Fibroblast of lung (primary cell): Measurements from ENCODE around the gene LGI2. TPM values are rescaled to one million over a fixed set of nuclear protein-coding genes. Genes with fewer than 3 reads are reported as not detected.
A peak's percentile ranks its signal among the peaks of the same experiment; 100 is the strongest.

Experiments used
- DNase-seq, 2 donors: peaks; one replicate each; pipeline versions ENCODE4 v3.0.0 to v3.0.0-alpha.2; 2010; ENCODE audit warnings: low read depth in 2 of 2
- H2AFZ ChIP-seq: 2 replicates; pipeline ENCODE4 v1.5.1; 2012; ENCODE audit warnings: low read length, control low read depth, inconsistent platforms
- H3K27ac ChIP-seq: 2 replicates; pipeline ENCODE4 v1.5.1; 2011; ENCODE audit warnings: low read length, control low read depth; ENCODE audit not compliant: insufficient read depth
- H3K27me3 ChIP-seq: 2 replicates; pipeline ENCODE4 v1.5.1; 2011; ENCODE audit warnings: mild to moderate bottlenecking, low read length; ENCODE audit not compliant: control insufficient read depth, insufficient read depth
- H3K36me3 ChIP-seq: 2 replicates; pipeline ENCODE4 v1.5.1; 2011; ENCODE audit warnings: low read length; ENCODE audit not compliant: control insufficient read depth, insufficient read depth
- H3K4me1 ChIP-seq: 2 replicates; pipeline ENCODE4 v1.5.1; 2011; ENCODE audit warnings: low read length; ENCODE audit not compliant: control insufficient read depth, insufficient read depth; ENCODE audit errors: extremely low read depth
- H3K4me2 ChIP-seq: 2 replicates; pipeline ENCODE4 v1.5.1; 2011; ENCODE audit warnings: low read length, control low read depth; ENCODE audit not compliant: insufficient read depth; ENCODE audit errors: extremely low read depth
- H3K4me3 ChIP-seq, 4 experiments: fragments of 200-600 bp in 1 of 4; sonication (generic) in 1 of 4; replicated peaks in 1 of 4; 2 replicates each; pipeline ENCODE4 v1.5.1; 2011 to 2016; ENCODE audit warnings: low read length in 4 of 4, low read depth in 3 of 4, mild to moderate bottlenecking in 3 of 4, control low read depth in 2 of 4, inconsistent platforms in 1 of 4, mixed read lengths in 1 of 4; ENCODE audit not compliant: insufficient read depth in 1 of 4; ENCODE audit errors: control extremely low read depth in 1 of 4
- H3K79me2 ChIP-seq: 2 replicates; pipeline ENCODE4 v1.5.1; 2012; ENCODE audit warnings: mild to moderate bottlenecking, low read length, inconsistent platforms; ENCODE audit not compliant: control insufficient read depth, insufficient read depth
- H3K9ac ChIP-seq: 2 replicates; pipeline ENCODE4 v1.5.1; 2011; ENCODE audit warnings: mild to moderate bottlenecking, low read length, control low read depth; ENCODE audit not compliant: insufficient read depth
- H3K9me3 ChIP-seq: 2 replicates; pipeline ENCODE4 v1.5.1; 2012; ENCODE audit warnings: low read depth, low read length; ENCODE audit not compliant: control insufficient read depth, insufficient read depth
- H4K20me1 ChIP-seq: 2 replicates; pipeline ENCODE4 v1.5.1; 2011; ENCODE audit warnings: low read length; ENCODE audit not compliant: control insufficient read depth, insufficient read depth; ENCODE audit errors: extremely low read depth
- EZH2 ChIP-seq: IDR thresholded peaks from 2 replicates; pipeline ENCODE4 v1.5.1; 2012; ENCODE audit warnings: low read length, control low read depth, mild to moderate bottlenecking; ENCODE audit errors: missing control alignments
- polyA plus RNA-seq, 2 donors: library from polyadenylated mRNA; depleted of rRNA in 1 of 2; stranded (reverse) in 1 of 2; unstranded in 1 of 2; fragments of >200 nt; gene quantifications; 2 replicates each; pipeline ENCODE4 v1.2.1, GENCODE V29; 2011 to 2012; ENCODE audit warnings: missing spikeins in 1 of 2
- total RNA-seq: library from RNA; depleted of rRNA; stranded (reverse); fragments of >200 nt; gene quantifications from 2 replicates; pipeline ENCODE4 v1.2.1, GENCODE V29; 2014
- TF ChIP-seq, protein P1 (sequence below), 2 donors: IDR thresholded peaks in 1 of 2; conservative IDR thresholded peaks in 1 of 2; 1 replicate in 1 of 2; 2 replicates in 1 of 2; pipeline ENCODE4 v1.5.1; 2011 to 2012; ENCODE audit warnings: low read length in 2 of 2, control low read depth in 1 of 2, inconsistent platforms in 1 of 2, low read depth in 1 of 2, mild to moderate bottlenecking in 1 of 2

The LGI2 gene
- total and polyA plus RNA-seq, 2 donors (not counting 1 experiment from before 2014, with no cell fraction given) = under 0.01 TPM; not detected in 1

GRCh38 chr4:24992968-24993367 is 37.8 kb downstream of the LGI2 start:
- DNase-seq = no peak
- H4K20me1 ChIP-seq = no peaks in the 10 kb centered on the region
- H3K4me2 ChIP-seq = no peak overlapping the region
- H3K27ac ChIP-seq = no peak overlapping the region
- no peaks in the 10 kb centered on the region for H3K9me3 ChIP-seq
- H3K4me3 ChIP-seq = no peak overlapping the region
- H3K79me2 ChIP-seq = no peaks in the 10 kb centered on the region
- no peaks in the 10 kb centered on the region for H3K36me3 ChIP-seq
- no peak overlapping the region for H3K9ac ChIP-seq
- H3K4me1 ChIP-seq = no peaks in the 10 kb centered on the region
- peaks cover 2% of the 10 kb centered on the region for H3K27me3 ChIP-seq
- no peak overlapping the region for H2AFZ ChIP-seq
- TF ChIP-seq, protein P1, sequence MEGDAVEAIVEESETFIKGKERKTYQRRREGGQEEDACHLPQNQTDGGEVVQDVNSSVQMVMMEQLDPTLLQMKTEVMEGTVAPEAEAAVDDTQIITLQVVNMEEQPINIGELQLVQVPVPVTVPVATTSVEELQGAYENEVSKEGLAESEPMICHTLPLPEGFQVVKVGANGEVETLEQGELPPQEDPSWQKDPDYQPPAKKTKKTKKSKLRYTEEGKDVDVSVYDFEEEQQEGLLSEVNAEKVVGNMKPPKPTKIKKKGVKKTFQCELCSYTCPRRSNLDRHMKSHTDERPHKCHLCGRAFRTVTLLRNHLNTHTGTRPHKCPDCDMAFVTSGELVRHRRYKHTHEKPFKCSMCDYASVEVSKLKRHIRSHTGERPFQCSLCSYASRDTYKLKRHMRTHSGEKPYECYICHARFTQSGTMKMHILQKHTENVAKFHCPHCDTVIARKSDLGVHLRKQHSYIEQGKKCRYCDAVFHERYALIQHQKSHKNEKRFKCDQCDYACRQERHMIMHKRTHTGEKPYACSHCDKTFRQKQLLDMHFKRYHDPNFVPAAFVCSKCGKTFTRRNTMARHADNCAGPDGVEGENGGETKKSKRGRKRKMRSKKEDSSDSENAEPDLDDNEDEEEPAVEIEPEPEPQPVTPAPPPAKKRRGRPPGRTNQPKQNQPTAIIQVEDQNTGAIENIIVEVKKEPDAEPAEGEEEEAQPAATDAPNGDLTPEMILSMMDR (conservative IDR thresholded peaks at IDR 0.05 in 1 of 2, IDR thresholded peaks at IDR 0.05 in 1 of 2; ENCODE audit: low read depth in 1 of 2, low read length in 2 of 2) = no peak
- TF ChIP-seq EZH2 = no peak

- no peaks in the 10 kb centered on the region for H3K36me3 ChIP-seq
- peak; percentile 15 to 92 for DNase-seq
Observed at GRCh38 chr4:24991015-24991414, 39.7 kb downstream of the LGI2 start.

GRCh38 chr4:24989327-24989726 is 41.4 kb downstream of the LGI2 start:
- DNase-seq = no peak
- no peak for TF ChIP-seq EZH2
- TF ChIP-seq, protein P1 (conservative IDR thresholded peaks at IDR 0.05 in 1 of 2, IDR thresholded peaks at IDR 0.05 in 1 of 2; ENCODE audit: low read depth in 1 of 2, low read length in 2 of 2) = no peak
- H3K4me3 ChIP-seq = no peak overlapping the region
- H3K9ac ChIP-seq = no peak overlapping the region
- no peaks in the 10 kb centered on the region for H3K4me1 ChIP-seq
- H3K79me2 ChIP-seq = no peaks in the 10 kb centered on the region
- no peak overlapping the region for H3K27ac ChIP-seq
- H4K20me1 ChIP-seq = no peaks in the 10 kb centered on the region
- no peaks in the 10 kb centered on the region for H3K36me3 ChIP-seq
- no peak overlapping the region for H3K4me2 ChIP-seq
- no peaks in the 10 kb centered on the region for H3K9me3 ChIP-seq
- peaks cover 1% of the 10 kb centered on the region for H3K27me3 ChIP-seq
- no peak overlapping the region for H2AFZ ChIP-seq

More at GRCh38 chr4:24991015-24991414, 39.7 kb downstream of the LGI2 start:
- H3K9me3 ChIP-seq = no peaks in the 10 kb centered on the region
- H4K20me1 ChIP-seq = no peaks in the 10 kb centered on the region
- H3K27ac ChIP-seq = no peak overlapping the region
- no peak overlapping the region for H3K4me2 ChIP-seq
- H3K9ac ChIP-seq = no peak overlapping the region
- H3K4me1 ChIP-seq = no peaks in the 10 kb centered on the region
- H3K27me3 ChIP-seq = peaks cover 2% of the 10 kb centered on the region
- H3K4me3 ChIP-seq = no peak overlapping the region
- no peak overlapping the region for H2AFZ ChIP-seq
- no peak for TF ChIP-seq EZH2
- TF ChIP-seq, protein P1 (conservative IDR thresholded peaks at IDR 0.05 in 1 of 2, IDR thresholded peaks at IDR 0.05 in 1 of 2; ENCODE audit: low read depth in 1 of 2, low read length in 2 of 2) = no peak
- no peaks in the 10 kb centered on the region for H3K79me2 ChIP-seq
